HG02938 (cell line): ENCODE measurements around the gene SERPIND1.

ENCODE experiments used
- ATAC-seq: cut with Tn5 transposase; IDR thresholded peaks from one replicate; pipeline ENCODE4 v1.9.1; 2021; ENCODE audit warnings: mild to moderate bottlenecking, moderate library complexity; ENCODE audit not compliant: unreplicated experiment

Gene SERPIND1

DNA sequence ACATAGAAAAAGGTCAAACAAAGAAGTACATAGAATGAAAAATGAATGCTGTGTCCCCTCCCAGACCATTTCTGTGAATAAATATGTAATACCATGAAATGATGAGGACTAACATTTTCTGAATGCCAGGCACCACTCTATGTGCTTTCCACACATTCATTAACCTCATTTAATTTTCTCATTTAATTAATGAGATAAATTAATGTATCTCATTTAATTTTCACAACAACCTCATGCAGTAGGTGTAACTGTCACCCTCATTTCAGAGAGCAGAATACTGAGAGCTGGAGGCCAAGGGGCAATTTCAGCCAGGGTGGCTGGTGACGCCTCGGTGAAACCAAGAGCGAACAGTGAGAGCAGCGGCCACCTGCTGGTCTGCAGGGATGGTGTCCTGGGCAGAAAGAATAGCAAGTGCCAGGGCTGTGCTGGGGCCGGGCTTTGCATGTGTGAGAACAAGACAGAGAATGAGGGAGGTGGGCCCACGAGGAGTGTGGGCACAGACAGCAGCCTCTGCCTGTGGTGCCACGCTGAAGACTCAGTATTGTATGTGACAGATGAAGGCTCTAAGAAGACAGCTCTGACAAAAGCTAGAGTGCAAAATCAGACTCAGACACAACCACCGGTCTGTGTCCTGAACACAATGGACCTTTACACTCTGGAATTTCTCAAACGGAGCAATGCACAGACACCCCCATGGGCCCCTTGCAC, 1.8 kb upstream of the SERPIND1 start:
- ATAC-seq = no peak

GRCh38 chr22:20774882-20775281, 969 bp downstream of the SERPIND1 start:
- no peak for ATAC-seq

DNA sequence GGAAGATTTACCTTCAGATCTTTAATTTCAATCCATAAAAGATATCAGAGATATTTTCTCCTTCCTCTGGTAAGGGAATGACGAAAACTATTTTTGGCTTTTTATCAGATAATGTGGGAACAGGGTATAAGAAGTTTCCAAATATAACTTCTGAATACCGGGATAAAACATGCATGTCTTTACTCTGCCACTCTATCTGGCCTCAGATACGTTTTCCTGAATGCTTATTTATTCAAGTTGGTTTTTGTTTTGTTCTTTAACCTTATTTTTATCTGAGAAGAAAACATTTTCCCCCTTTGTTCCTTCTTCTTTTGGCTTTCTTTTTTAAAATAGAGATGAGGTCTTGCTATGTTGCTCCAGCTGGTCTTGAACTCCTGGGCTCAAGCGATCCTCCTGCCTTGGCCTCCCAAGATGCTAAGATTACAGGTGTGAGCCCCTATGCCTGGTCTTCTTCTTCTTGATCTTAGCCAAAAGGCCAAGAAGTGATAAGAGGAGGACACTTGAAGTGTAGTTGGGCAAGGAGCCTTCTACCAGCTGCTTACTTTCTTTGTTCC, 1.5 kb downstream of the SERPIND1 start:
- ATAC-seq = no peak

- ATAC-seq = no peak
Observed at GRCh38 chr22:20776624-20777405, 2.9 kb downstream of the SERPIND1 start.

GRCh38 chr22:20777420-20778177, 3.7 kb downstream of the SERPIND1 start:
- no peak for ATAC-seq

- no peak for ATAC-seq
Observed at GRCh38 chr22:20779014-20779817, 5.3 kb downstream of the SERPIND1 start.

DNA sequence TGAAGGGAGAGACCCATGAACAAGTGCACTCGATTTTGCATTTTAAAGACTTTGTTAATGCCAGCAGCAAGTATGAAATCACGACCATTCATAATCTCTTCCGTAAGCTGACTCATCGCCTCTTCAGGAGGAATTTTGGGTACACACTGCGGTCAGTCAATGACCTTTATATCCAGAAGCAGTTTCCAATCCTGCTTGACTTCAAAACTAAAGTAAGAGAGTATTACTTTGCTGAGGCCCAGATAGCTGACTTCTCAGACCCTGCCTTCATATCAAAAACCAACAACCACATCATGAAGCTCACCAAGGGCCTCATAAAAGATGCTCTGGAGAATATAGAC, 5.9 kb downstream of the SERPIND1 start:
- no peak for ATAC-seq

DNA sequence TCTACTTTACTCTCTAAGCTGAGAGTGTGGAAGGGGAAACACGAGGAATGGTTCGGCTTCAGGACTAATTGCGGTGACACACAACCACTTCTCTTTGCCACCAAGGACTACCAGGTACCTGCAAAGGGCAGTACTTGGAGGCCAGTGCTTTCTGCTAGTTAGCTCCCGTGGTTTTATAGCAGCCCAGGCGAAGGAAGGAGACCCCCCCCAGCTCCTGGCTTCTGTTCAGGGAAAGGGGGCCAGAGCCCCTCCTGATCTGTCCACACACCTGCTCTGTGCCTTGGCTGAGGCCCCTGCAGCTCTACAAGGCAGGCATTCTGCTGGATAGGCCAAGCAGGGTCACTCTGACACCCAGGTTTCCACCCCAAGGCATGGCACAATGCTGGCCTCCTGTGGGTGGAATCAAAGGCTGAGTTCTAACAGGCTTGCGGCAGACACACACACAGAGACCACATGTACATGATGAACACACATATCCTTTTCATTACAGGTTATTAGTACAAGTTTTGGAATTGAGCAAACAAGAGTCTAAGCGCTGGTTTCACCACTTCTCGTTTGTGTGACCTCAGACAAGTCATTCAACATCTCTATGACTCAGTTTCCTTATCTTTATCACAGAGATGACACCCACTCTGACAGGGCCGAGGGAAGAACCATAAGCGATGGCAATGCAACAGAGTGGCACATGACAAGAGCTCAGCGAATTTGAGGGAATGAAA, 7.5 kb downstream of the SERPIND1 start:
- ATAC-seq = no peak

- no peak for ATAC-seq
Observed at GRCh38 chr22:20782083-20782482, 8.2 kb downstream of the SERPIND1 start.

GRCh38 chr22:20782596-20783299, 8.8 kb downstream of the SERPIND1 start:
- ATAC-seq = no peak

DNA sequence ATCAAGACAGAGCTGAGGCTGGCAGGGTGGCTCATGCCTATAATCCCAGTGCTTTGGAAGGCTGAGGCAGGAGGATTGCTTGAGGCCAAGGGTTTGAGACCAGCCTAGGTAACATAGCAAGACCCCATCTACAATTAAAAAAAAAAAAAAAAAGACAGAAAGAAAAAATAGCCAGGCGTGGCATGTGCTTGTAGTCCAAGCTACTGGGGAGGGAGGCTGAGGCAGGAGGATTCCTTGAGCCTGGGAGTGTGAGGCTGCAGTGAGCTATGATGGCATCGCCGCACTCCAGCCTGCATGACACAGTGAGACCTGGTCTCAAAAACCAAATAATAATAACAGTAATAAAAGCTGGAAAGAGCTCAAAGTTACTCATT, 9.4 kb downstream of the SERPIND1 start:
- ATAC-seq = no peak

DNA sequence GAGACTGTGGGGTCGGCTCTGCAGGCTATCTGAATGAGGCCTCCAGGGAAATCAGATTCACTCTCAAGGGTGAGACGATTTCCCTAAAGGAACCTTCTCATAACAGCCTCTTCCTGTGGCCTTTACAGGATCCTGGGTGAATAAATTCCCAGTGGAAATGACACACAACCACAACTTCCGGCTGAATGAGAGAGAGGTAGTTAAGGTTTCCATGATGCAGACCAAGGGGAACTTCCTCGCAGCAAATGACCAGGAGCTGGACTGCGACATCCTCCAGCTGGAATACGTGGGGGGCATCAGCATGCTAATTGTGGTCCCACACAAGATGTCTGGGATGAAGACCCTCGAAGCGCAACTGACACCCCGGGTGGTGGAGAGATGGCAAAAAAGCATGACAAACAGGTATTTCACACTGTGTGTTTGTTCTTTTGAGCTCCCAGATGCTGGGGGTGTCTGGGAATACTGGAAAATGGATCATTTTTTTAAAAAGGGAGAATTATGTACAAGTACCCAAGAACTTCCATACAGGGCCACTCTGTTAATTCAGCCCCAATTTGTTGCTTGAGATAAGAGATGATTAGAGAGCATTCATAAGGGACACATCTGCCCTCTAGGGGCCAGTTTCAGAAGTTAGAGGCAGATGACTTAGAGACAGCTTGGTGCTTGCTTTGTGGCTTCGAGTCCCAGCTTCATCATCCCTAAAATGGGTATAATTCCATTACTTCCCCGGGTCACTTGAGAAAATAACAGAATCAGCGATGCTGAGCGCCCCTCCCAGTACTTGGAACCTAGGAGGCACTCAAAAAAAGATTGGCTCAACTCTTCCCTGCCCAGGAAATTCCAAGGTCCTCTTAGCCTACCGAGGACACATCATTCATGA, 10.2 kb downstream of the SERPIND1 start:
- ATAC-seq = no peak

DNA sequence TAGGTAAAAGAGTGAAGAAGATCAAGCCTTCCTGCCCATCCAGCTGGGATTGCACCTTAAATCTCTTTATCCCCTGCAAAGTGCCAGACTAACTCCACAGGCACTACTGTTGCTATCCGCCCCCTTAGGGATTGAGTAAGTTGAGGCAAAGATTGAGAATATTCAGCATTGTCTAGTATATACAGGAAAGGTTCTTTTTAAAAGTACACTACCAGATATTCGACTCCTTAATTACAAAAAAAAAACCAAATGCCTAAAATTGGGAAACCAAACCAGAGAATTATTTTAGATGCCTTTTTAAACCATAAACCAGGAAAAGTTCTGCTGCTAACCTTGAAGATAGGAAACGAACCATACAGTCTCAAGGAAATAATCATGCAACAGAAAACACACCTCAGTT, 11.5 kb downstream of the SERPIND1 start:
- ATAC-seq = no peak

GRCh38 chr22:20786048-20786447, 12.1 kb downstream of the SERPIND1 start:
- no peak for ATAC-seq

GRCh38 chr22:20786536-20786979, 12.6 kb downstream of the SERPIND1 start:
- no peak for ATAC-seq

GRCh38 chr22:20787223-20787622, 13.3 kb downstream of the SERPIND1 start:
- ATAC-seq = no peak

GRCh38 chr22:20787746-20788626, 14.1 kb downstream of the SERPIND1 start:
- no peak for ATAC-seq
